Measurements from ENCODE around the gene NRIP3. TPM values are rescaled to one million over a fixed set of nuclear protein-coding genes. Genes with fewer than 3 reads are reported as not detected.
A peak's percentile ranks its signal among the peaks of the same experiment; 100 is the strongest.

NRIP3 gene
- total RNA-seq, 1 donor from 2014 or later = 42.7 TPM

GRCh38 chr11:9019861-9020260 lies 16.1 kb upstream of the NRIP3 start:
- no peaks in the 10 kb centered on the region for H3K9me3 ChIP-seq (ENCODE audit: low read depth)
- H3K4me3 ChIP-seq = no peak overlapping the region
- no peaks in the 10 kb centered on the region for H3K36me3 ChIP-seq
- H3K36me3 Mint-ChIP-seq = peaks cover 6% of the 10 kb centered on the region
- H3K4me3 Mint-ChIP-seq = no peak overlapping the region
- no peak overlapping the region for H3K27ac Mint-ChIP-seq
- no peak overlapping the region for H3K4me2 ChIP-seq
- H3K27ac ChIP-seq = no peak overlapping the region
- H3K9me3 Mint-ChIP-seq = no peaks in the 10 kb centered on the region
- TF ChIP-seq EZH2 (IDR thresholded peaks at IDR 0.05) = no peak
- no peak for TF ChIP-seq EZH2phosphoT487 (IDR thresholded peaks at IDR 0.05)
- no peak for TF ChIP-seq CTCF (IDR thresholded peaks at IDR 0.05)
- no peaks in the 10 kb centered on the region for H3K79me2 ChIP-seq (ENCODE audit: low read depth)
- DNase-seq (ENCODE audit: low spot score) = no peak
- peaks cover 10% of the 10 kb centered on the region for H3F3A ChIP-seq (ENCODE audit: low read depth)
- peaks cover 8% of the 10 kb centered on the region for H3K4me1 Mint-ChIP-seq
- H3K27me3 ChIP-seq = no peaks in the 10 kb centered on the region
- no peak overlapping the region for H2AFZ ChIP-seq (replicated peaks)
- no peaks in the 10 kb centered on the region for H4K20me1 ChIP-seq (ENCODE audit: low read depth)
- no peaks in the 10 kb centered on the region for H3K27me3 Mint-ChIP-seq (ENCODE audit: insufficient read depth, low read depth)
- H3K9ac ChIP-seq = no peak overlapping the region
- peaks cover 20% of the 10 kb centered on the region for H3K4me1 ChIP-seq

GRCh38 chr11:9017773-9018172 lies 14.0 kb upstream of the NRIP3 start:
- DNase-seq (ENCODE audit: low spot score) = no peak
- peaks cover 10% of the 10 kb centered on the region for H3F3A ChIP-seq (ENCODE audit: low read depth)
- H4K20me1 ChIP-seq (ENCODE audit: low read depth) = no peaks in the 10 kb centered on the region
- H3K4me1 ChIP-seq = peaks cover 18% of the 10 kb centered on the region
- H3K4me2 ChIP-seq = no peak overlapping the region
- H3K36me3 ChIP-seq = no peaks in the 10 kb centered on the region
- H3K4me3 ChIP-seq = no peak overlapping the region
- H3K79me2 ChIP-seq (ENCODE audit: low read depth) = no peaks in the 10 kb centered on the region
- no peaks in the 10 kb centered on the region for H3K27me3 ChIP-seq
- no peak overlapping the region for H2AFZ ChIP-seq (replicated peaks)
- Mint-ChIP-seq H3K36me3 (peaks cover 7% of the 10 kb centered on the region), H3K27me3 (ENCODE audit: insufficient read depth, low read depth) (no peaks in the 10 kb centered on the region), H3K9me3 (no peaks in the 10 kb centered on the region), H3K4me1 (peaks cover 8% of the 10 kb centered on the region), H3K4me3 (no peak overlapping the region), H3K27ac (no peak overlapping the region)
- H3K27ac ChIP-seq = no peak overlapping the region
- no peak overlapping the region for H3K9ac ChIP-seq
- no peaks in the 10 kb centered on the region for H3K9me3 ChIP-seq (ENCODE audit: low read depth)
- TF ChIP-seq EZH2 (IDR thresholded peaks at IDR 0.05) = no peak
- no peak for TF ChIP-seq CTCF (IDR thresholded peaks at IDR 0.05)

GRCh38 chr11:9016916-9017642 lies 13.3 kb upstream of the NRIP3 start:
- no peak overlapping the region for H3K27ac Mint-ChIP-seq
- Histone ChIP-seq H4K20me1 (ENCODE audit: low read depth) (no peaks in the 10 kb centered on the region), H3K4me2 (no peak overlapping the region), H3K4me1 (peaks cover 15% of the 10 kb centered on the region), H3K79me2 (ENCODE audit: low read depth) (no peaks in the 10 kb centered on the region), H3K9ac (no peak overlapping the region), H3K4me3 (no peak overlapping the region), H3K27ac (no peak overlapping the region), H2AFZ (replicated peaks) (no peak overlapping the region), H3F3A (ENCODE audit: low read depth) (peaks cover 10% of the 10 kb centered on the region), H3K36me3 (no peaks in the 10 kb centered on the region), H3K9me3 (ENCODE audit: low read depth) (no peaks in the 10 kb centered on the region), H3K27me3 (no peaks in the 10 kb centered on the region)
- no peak overlapping the region for H3K4me3 Mint-ChIP-seq
- TF ChIP-seq CTCF (IDR thresholded peaks at IDR 0.05) (no peak), EZH2 (IDR thresholded peaks at IDR 0.05) (no peak), EZH2phosphoT487 (IDR thresholded peaks at IDR 0.05) (no peak)
- no peaks in the 10 kb centered on the region for H3K27me3 Mint-ChIP-seq (ENCODE audit: insufficient read depth, low read depth)
- no peaks in the 10 kb centered on the region for H3K9me3 Mint-ChIP-seq
- DNase-seq (ENCODE audit: low spot score) = peak; percentile 13
- H3K36me3 Mint-ChIP-seq = peaks cover 4% of the 10 kb centered on the region
- H3K4me1 Mint-ChIP-seq = peaks cover 8% of the 10 kb centered on the region

Data from neural progenitor cell (in vitro differentiated cells).